ENCODE data around the gene THSD4. TPM values are rescaled to one million over a fixed set of nuclear protein-coding genes. Genes with fewer than 3 reads are reported as not detected.

The THSD4 gene
- total RNA-seq, 1 experiment from 2014 or later, result 0.29 TPM

DNA sequence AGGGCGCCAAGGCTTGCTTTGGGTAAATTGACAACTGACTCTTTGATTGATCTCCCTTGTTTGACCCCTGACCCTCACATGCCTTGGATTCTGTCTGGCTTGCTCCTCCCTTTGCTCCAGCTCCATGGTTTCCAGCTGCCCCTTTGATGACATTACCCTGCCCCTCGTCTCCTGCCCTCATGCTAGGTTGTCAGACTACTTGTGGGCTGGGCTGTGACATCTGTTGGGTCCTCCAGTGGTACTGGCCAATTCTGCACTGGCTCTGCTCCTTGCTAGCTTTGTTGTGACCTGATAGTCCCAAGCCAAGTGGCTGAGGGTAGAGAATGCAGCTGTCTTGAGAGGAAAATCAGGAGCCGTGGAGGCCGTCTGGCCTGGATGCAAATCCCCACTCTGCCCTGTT, 6.2 kb downstream of the THSD4 start:
- H3K4me3 Mint-ChIP-seq (ENCODE audit: unreplicated experiment), result no peak overlapping the region
- Histone ChIP-seq H3K9me3 (no peaks in the 10 kb centered on the region), H3K4me1 (no peaks in the 10 kb centered on the region), H3K36me3 (ENCODE audit: control insufficient read depth, insufficient read depth, low read length) (no peaks in the 10 kb centered on the region), H3K27me3 (replicated peaks; ENCODE audit: control insufficient read depth, insufficient read depth, low read length) (peaks cover 1% of the 10 kb centered on the region), H3K4me3 (ENCODE audit: low read depth, low read length) (no peak overlapping the region)
- POLR2A ChIA-PET, result no interaction called here
- no TSS peak for BruUV-seq (replicated peaks)
- H3K9me3 Mint-ChIP-seq (ENCODE audit: unreplicated experiment), result no peaks in the 10 kb centered on the region
- H3K27ac Mint-ChIP-seq (ENCODE audit: unreplicated experiment), result no peak overlapping the region
- CTCF ChIA-PET, result no interaction called here
- H3K4me1 Mint-ChIP-seq (ENCODE audit: low read depth, unreplicated experiment), result no peaks in the 10 kb centered on the region
- peaks cover 23% of the 10 kb centered on the region for H3K27me3 Mint-ChIP-seq (ENCODE audit: insufficient read depth, unreplicated experiment)
- no peak for DNase-seq
- TF ChIP-seq, protein P1, sequence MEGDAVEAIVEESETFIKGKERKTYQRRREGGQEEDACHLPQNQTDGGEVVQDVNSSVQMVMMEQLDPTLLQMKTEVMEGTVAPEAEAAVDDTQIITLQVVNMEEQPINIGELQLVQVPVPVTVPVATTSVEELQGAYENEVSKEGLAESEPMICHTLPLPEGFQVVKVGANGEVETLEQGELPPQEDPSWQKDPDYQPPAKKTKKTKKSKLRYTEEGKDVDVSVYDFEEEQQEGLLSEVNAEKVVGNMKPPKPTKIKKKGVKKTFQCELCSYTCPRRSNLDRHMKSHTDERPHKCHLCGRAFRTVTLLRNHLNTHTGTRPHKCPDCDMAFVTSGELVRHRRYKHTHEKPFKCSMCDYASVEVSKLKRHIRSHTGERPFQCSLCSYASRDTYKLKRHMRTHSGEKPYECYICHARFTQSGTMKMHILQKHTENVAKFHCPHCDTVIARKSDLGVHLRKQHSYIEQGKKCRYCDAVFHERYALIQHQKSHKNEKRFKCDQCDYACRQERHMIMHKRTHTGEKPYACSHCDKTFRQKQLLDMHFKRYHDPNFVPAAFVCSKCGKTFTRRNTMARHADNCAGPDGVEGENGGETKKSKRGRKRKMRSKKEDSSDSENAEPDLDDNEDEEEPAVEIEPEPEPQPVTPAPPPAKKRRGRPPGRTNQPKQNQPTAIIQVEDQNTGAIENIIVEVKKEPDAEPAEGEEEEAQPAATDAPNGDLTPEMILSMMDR (IDR thresholded peaks at IDR 0.05; ENCODE audit: insufficient read depth in 1 of 2, low read depth in 1 of 2, low read length in 1 of 2, severe bottlenecking in 1 of 2, unreplicated experiment in 1 of 2), result no peak
- H3K36me3 Mint-ChIP-seq (ENCODE audit: insufficient read depth, unreplicated experiment), result no peaks in the 10 kb centered on the region
- intact Hi-C loops (cut with micrococcal nuclease; ENCODE audit: unreplicated experiment), result no loop called here

DNA sequence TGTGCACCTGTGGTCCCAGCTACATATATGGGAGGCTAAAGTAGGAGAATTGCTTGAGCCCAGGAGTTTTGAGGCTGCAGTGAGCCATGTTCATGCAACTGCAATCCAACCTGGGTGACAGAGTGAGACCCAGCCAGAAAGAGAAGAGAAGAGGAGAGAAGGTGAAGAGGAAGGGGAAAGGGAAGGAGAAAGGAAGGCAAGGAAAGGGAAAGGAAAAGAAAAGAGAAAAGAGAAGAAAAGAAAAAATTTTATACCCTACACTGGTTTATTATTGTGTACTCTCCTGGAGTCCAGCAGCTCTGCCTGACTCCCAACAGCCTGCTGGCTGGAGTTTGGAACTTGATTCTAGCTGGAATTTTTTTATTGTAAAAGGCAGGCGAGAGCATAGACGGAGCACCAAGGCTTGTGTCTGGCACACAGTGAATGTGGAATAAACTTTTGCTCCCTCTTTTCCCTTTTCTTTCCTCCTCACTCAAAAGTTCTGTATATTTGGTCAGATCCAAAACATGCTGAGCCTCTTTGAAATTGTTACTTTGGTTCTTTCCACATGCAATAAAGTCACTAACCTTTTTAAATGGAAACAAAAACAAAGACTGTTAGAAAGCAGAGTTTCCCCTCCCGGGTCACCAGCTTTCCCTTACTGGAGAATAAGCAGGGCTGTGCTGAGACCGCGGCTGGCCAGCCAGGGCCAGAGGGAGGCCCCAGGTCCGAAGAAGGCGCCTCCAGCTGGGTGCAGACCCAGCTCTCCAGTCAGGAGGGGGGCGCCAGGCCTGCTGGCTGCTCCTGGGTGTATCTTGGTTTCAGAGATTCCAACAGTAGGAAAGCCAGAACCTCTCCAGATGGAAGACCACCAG, 9.9 kb downstream of the THSD4 start:
- Mint-ChIP-seq H3K27ac (ENCODE audit: unreplicated experiment) (no peak overlapping the region), H3K27me3 (ENCODE audit: insufficient read depth, unreplicated experiment) (peaks cover 9% of the 10 kb centered on the region), H3K36me3 (ENCODE audit: insufficient read depth, unreplicated experiment) (no peaks in the 10 kb centered on the region), H3K4me3 (ENCODE audit: unreplicated experiment) (no peak overlapping the region), H3K4me1 (ENCODE audit: low read depth, unreplicated experiment) (no peaks in the 10 kb centered on the region), H3K9me3 (ENCODE audit: unreplicated experiment) (no peaks in the 10 kb centered on the region)
- Histone ChIP-seq H3K4me3 (ENCODE audit: low read depth, low read length) (no peak overlapping the region), H3K36me3 (ENCODE audit: control insufficient read depth, insufficient read depth, low read length) (no peaks in the 10 kb centered on the region), H3K27me3 (replicated peaks; ENCODE audit: control insufficient read depth, insufficient read depth, low read length) (no peaks in the 10 kb centered on the region; the same call in 1 of the 2 replicates), H3K9me3 (no peaks in the 10 kb centered on the region), H3K4me1 (no peaks in the 10 kb centered on the region)
- no TSS peak for BruUV-seq (replicated peaks)
- TF ChIP-seq, protein P1 (IDR thresholded peaks at IDR 0.05; ENCODE audit: insufficient read depth in 1 of 2, low read depth in 1 of 2, low read length in 1 of 2, severe bottlenecking in 1 of 2, unreplicated experiment in 1 of 2), result no peak
- DNase-seq, result no peak
- CTCF ChIA-PET, result no interaction called here
- intact Hi-C loops (cut with micrococcal nuclease; ENCODE audit: unreplicated experiment), result no loop called here
- POLR2A ChIA-PET, result no interaction called here

DNA sequence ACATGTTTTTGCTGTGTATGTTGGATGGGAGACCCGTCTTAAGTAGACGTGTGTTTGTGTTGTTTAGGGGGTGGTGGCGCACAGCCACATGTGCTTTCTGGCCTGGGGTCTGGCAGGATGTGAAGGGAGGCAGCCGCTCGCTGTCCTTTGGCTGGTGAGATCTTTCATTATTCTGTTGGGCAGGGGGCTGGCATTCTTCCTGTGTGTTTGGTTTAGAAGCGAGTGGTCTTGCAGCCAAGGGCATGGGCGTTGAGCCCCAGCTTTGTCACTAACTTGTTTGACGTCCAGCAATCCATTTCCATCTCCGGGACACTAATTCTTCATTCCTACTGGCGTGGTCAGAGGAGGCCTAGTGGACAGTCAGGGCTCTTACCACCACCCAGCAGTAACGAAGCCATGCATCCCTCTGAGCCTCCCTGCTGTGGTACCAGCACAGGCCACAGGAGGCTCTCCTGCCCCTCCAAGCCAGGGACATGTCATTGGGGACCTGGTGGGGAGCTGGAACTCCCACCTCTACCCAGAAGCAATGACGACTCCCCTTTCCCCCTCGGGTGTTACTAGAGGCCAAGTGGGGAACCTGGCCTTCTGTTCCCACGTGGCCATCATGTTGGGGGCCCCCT, 10.7 kb downstream of the THSD4 start:
- BruUV-seq (replicated peaks), result no TSS peak
- DNase-seq, result peak in 1 of 2 experiments; percentile 32
- TF ChIP-seq, protein P1 (IDR thresholded peaks at IDR 0.05; ENCODE audit: insufficient read depth in 1 of 2, low read depth in 1 of 2, low read length in 1 of 2, severe bottlenecking in 1 of 2, unreplicated experiment in 1 of 2), result peak in 1 of 2 experiments; percentile 27
- H3K9me3 Mint-ChIP-seq (ENCODE audit: unreplicated experiment), result no peaks in the 10 kb centered on the region
- H3K27ac Mint-ChIP-seq (ENCODE audit: unreplicated experiment), result no peak overlapping the region
- H3K4me1 Mint-ChIP-seq (ENCODE audit: low read depth, unreplicated experiment), result no peaks in the 10 kb centered on the region
- ChIA-PET POLR2A (no interaction called here), CTCF (no interaction called here)
- no peaks in the 10 kb centered on the region for H3K36me3 Mint-ChIP-seq (ENCODE audit: insufficient read depth, unreplicated experiment)
- Histone ChIP-seq H3K36me3 (ENCODE audit: control insufficient read depth, insufficient read depth, low read length) (no peaks in the 10 kb centered on the region), H3K9me3 (no peaks in the 10 kb centered on the region), H3K4me3 (ENCODE audit: low read depth, low read length) (no peak overlapping the region), H3K27me3 (replicated peaks; ENCODE audit: control insufficient read depth, insufficient read depth, low read length) (no peaks in the 10 kb centered on the region; the same call in 1 of the 2 replicates), H3K4me1 (no peaks in the 10 kb centered on the region)
- intact Hi-C loops (cut with micrococcal nuclease; ENCODE audit: unreplicated experiment), result no loop called here
- H3K4me3 Mint-ChIP-seq (ENCODE audit: unreplicated experiment), result no peak overlapping the region
- peaks cover 9% of the 10 kb centered on the region for H3K27me3 Mint-ChIP-seq (ENCODE audit: insufficient read depth, unreplicated experiment)
